Stimulated activated CD8-positive, alpha-beta memory T cell treated with anti-CD3 and anti-CD28 coated beads, Interleukin-15, amount 100 ng/mL, for 4 hours (primary cell): ENCODE data around the gene WDFY4.

Experiments used
- DNase-seq, 2 donors: peaks; one replicate each; pipeline ENCODE4 v3.0.0-alpha.2; 2020; ENCODE audit warnings: low read depth in 2 of 2

Gene WDFY4

DNA sequence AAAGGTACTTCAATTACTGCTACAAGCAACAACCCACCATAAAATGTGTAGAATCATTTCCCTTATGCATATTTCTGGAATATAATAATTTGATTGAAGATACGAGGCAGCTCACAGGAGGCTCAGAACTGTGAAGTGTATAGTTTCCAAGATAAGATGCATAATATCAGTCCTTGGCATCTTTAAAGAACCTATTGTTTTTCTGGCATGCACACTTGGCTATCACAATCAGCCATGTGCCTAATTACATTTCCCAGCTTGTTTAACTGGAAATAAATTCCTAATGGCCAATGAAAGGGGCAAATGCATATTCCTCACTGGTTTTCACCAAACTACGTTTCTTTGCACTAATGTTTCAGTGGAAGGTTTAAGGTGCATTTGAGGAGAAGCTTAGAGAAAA lies 338.4 kb downstream of the WDFY4 start:
- no peak for DNase-seq

- no peak for DNase-seq
These were observed 339.1 kb downstream of the WDFY4 start for GRCh38 chr10:49023752-49024151.

DNA sequence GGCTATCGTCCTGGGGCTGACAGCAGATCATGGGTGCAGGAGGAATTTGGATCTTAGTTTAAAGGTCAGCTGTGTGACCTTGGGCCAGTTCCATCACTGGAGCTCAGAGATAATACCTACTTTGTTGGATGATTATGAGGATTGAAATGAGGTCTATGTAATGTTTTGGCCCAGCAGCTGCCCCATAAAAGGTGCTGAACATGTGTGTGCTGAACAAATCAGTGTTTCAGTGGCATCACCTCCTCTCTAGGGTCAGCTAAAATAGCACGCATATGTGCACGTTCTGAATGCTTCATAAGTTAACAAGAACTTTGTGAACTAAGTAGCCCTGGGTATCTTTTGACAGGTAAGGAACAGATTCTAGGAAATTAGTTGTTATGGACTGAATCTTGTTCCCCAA lies 339.8 kb downstream of the WDFY4 start:
- no peak for DNase-seq

- DNase-seq = no peak
These were observed 340.8 kb downstream of the WDFY4 start for GRCh38 chr10:49025347-49025983.

DNA sequence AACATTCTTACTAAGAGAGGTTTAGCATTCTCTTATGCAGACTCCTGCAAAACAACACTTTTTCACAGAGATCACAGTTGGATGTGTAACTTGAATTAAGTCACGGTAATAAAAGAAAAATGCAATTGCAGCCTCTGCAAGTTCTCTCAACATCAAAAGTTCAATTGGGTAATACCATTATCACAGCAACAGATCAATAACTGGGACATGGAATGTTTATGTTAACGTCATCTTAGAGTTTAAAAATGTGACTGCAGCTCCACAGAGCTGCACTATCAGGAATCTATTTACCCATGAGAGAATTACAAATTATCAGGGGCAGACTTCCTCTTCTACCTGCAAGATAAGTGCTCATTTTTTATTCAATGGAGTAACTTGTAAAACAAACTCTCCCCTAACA lies 344.0 kb downstream of the WDFY4 start:
- no peak for DNase-seq

GRCh38 chr10:49029666-49030065 lies 345.0 kb downstream of the WDFY4 start:
- DNase-seq = no peak
